NCI-H146 treated with DMSO at 0.1 percent for 48 hours (cell line): ENCODE measurements around the gene CFDP1.
"Not testable (repeated sequence)": the region's sequence is repeated elsewhere in the genome, so short reads cannot be mapped to it uniquely, and the experiment has no call there.

ENCODE experiments used
- DNase-seq: peaks from one replicate; lab custom pipeline; 2025; ENCODE audit not compliant: unreplicated experiment; lab: John Stamatoyannopoulos, UW

The CFDP1 gene

GRCh38 chr16:75271441-75272096 is 161.7 kb downstream of the CFDP1 start:
- DNase-seq: no peak

GRCh38 chr16:75269358-75269757 is 163.9 kb downstream of the CFDP1 start:
- not testable (repeated sequence) for DNase-seq

GRCh38 chr16:75267631-75268264 is 165.6 kb downstream of the CFDP1 start:
- DNase-seq: no peak

GRCh38 chr16:75266738-75267630 is 166.3 kb downstream of the CFDP1 start:
- DNase-seq: no peak

GRCh38 chr16:75265911-75266701 is 167.2 kb downstream of the CFDP1 start:
- DNase-seq: peak; percentile 19

- no peak for DNase-seq
Observed at GRCh38 chr16:75264999-75265910, 168.0 kb downstream of the CFDP1 start.

- no peak for DNase-seq
Observed at GRCh38 chr16:75264457-75264998, 168.8 kb downstream of the CFDP1 start.

GRCh38 chr16:75263963-75264445 is 169.3 kb downstream of the CFDP1 start:
- DNase-seq: no peak

GRCh38 chr16:75263291-75263962 is 169.9 kb downstream of the CFDP1 start:
- DNase-seq: no peak

- DNase-seq: no peak
Observed at GRCh38 chr16:75262800-75263127, 170.5 kb downstream of the CFDP1 start.

GRCh38 chr16:75262104-75262799 is 171.1 kb downstream of the CFDP1 start:
- DNase-seq: no peak

GRCh38 chr16:75261590-75262078 is 171.7 kb downstream of the CFDP1 start:
- no peak for DNase-seq

- DNase-seq: no peak
Observed at GRCh38 chr16:75260851-75261589, 172.3 kb downstream of the CFDP1 start.

GRCh38 chr16:75258807-75259141 is 174.5 kb downstream of the CFDP1 start:
- DNase-seq: no peak

GRCh38 chr16:75257886-75258806 is 175.2 kb downstream of the CFDP1 start:
- no peak for DNase-seq

- DNase-seq: peak; percentile 53
Observed at GRCh38 chr16:75256696-75257343, 176.5 kb downstream of the CFDP1 start.
